Activated naive CD8-positive, alpha-beta T cell treated with anti-CD3 and anti-CD28 coated beads for 36 hours (primary cell): ENCODE measurements around the gene AUTS2. TPM values are rescaled to one million over a fixed set of nuclear protein-coding genes. Genes with fewer than 3 reads are reported as not detected.
A peak's percentile ranks its signal among the peaks of the same experiment; 100 is the strongest.

Experiments
- DNase-seq: peaks from one replicate; pipeline ENCODE4 v3.0.0; 2021
- H3K27ac Mint-ChIP-seq: one replicate; pipeline ENCODE4 v1.8.0; 2022; ENCODE audit warnings: mild to moderate bottlenecking, moderate library complexity, mixed read lengths
- H3K27me3 Mint-ChIP-seq: one replicate; pipeline ENCODE4 v1.8.0; 2022; ENCODE audit warnings: mild to moderate bottlenecking, mixed read lengths
- H3K36me3 Mint-ChIP-seq: one replicate; pipeline ENCODE4 v1.8.0; 2021; ENCODE audit warnings: mild to moderate bottlenecking, mixed read lengths
- H3K4me1 Mint-ChIP-seq: one replicate; pipeline ENCODE4 v1.8.0; 2021; ENCODE audit warnings: mixed read lengths
- H3K4me3 Mint-ChIP-seq: one replicate; pipeline ENCODE4 v1.8.0; 2022; ENCODE audit warnings: mild to moderate bottlenecking, moderate library complexity, mixed read lengths
- H3K9me3 Mint-ChIP-seq: one replicate; pipeline ENCODE4 v1.8.0; 2022; ENCODE audit warnings: mixed read lengths
- total RNA-seq, 2 experiments: library from RNA; stranded (reverse); gene quantifications; one replicate each; pipeline ENCODE4 v1.2.3, GENCODE V29; 2021

Gene AUTS2
- total RNA-seq, 2 experiments from 2014 or later, result 0.58 to 0.78 TPM

GRCh38 chr7:69596056-69596455 is 2.2 kb upstream of the AUTS2 start:
- Mint-ChIP-seq H3K36me3 (no peaks in the 10 kb centered on the region), H3K4me1 (peaks cover 2% of the 10 kb centered on the region), H3K9me3 (no peaks in the 10 kb centered on the region), H3K27me3 (peaks cover 51% of the 10 kb centered on the region), H3K27ac (no peak overlapping the region), H3K4me3 (no peak overlapping the region)
- DNase-seq, result no peak

- peaks cover 50% of the 10 kb centered on the region for H3K27me3 Mint-ChIP-seq
- H3K4me3 Mint-ChIP-seq, result peak overlapping the region; percentile 53
These were observed 1.5 kb upstream of the AUTS2 start for GRCh38 chr7:69596723-69597277.

GRCh38 chr7:69597278-69598076 is 798 bp upstream of the AUTS2 start:
- Mint-ChIP-seq H3K4me1 (peaks cover 2% of the 10 kb centered on the region), H3K27me3 (peaks cover 50% of the 10 kb centered on the region), H3K4me3 (peak overlapping the region; percentile 53), H3K36me3 (no peaks in the 10 kb centered on the region), H3K9me3 (no peaks in the 10 kb centered on the region), H3K27ac (no peak overlapping the region)
- DNase-seq, result no peak

More at GRCh38 chr7:69596723-69597277, 1.5 kb upstream of the AUTS2 start:
- H3K36me3 Mint-ChIP-seq, result no peaks in the 10 kb centered on the region
- DNase-seq, result no peak
- no peak overlapping the region for H3K27ac Mint-ChIP-seq
- no peaks in the 10 kb centered on the region for H3K9me3 Mint-ChIP-seq
- H3K4me1 Mint-ChIP-seq, result peaks cover 2% of the 10 kb centered on the region

- H3K36me3 Mint-ChIP-seq, result no peaks in the 10 kb centered on the region
- DNase-seq, result no peak
- H3K9me3 Mint-ChIP-seq, result no peaks in the 10 kb centered on the region
- peak overlapping the region; percentile 62 for H3K27ac Mint-ChIP-seq
- H3K4me3 Mint-ChIP-seq, result peak overlapping the region; percentile 83
- peaks cover 44% of the 10 kb centered on the region for H3K27me3 Mint-ChIP-seq
- H3K4me1 Mint-ChIP-seq, result peaks cover 2% of the 10 kb centered on the region
These were observed 411 bp downstream of the AUTS2 start for GRCh38 chr7:69598487-69599285.

GRCh38 chr7:69599286-69599954 is 1.1 kb downstream of the AUTS2 start:
- H3K27me3 Mint-ChIP-seq, result peaks cover 37% of the 10 kb centered on the region
- no peak for DNase-seq
- H3K27ac Mint-ChIP-seq, result no peak overlapping the region
- H3K36me3 Mint-ChIP-seq, result no peaks in the 10 kb centered on the region
- peak overlapping the region; percentile 83 for H3K4me3 Mint-ChIP-seq
- H3K9me3 Mint-ChIP-seq, result no peaks in the 10 kb centered on the region
- H3K4me1 Mint-ChIP-seq, result peaks cover 2% of the 10 kb centered on the region

GRCh38 chr7:69599955-69600709 is 1.9 kb downstream of the AUTS2 start:
- DNase-seq, result no peak
- Mint-ChIP-seq H3K27me3 (peaks cover 33% of the 10 kb centered on the region), H3K27ac (no peak overlapping the region), H3K4me3 (peak overlapping the region; percentile 59), H3K36me3 (no peaks in the 10 kb centered on the region), H3K4me1 (peaks cover 2% of the 10 kb centered on the region), H3K9me3 (no peaks in the 10 kb centered on the region)

GRCh38 chr7:69600710-69601519 is 2.6 kb downstream of the AUTS2 start:
- DNase-seq, result no peak
- Mint-ChIP-seq H3K4me1 (peaks cover 2% of the 10 kb centered on the region), H3K36me3 (no peaks in the 10 kb centered on the region), H3K4me3 (no peak overlapping the region), H3K9me3 (no peaks in the 10 kb centered on the region), H3K27me3 (peaks cover 25% of the 10 kb centered on the region), H3K27ac (no peak overlapping the region)

GRCh38 chr7:69602522-69602921 is 4.2 kb downstream of the AUTS2 start:
- no peak overlapping the region for H3K27ac Mint-ChIP-seq
- DNase-seq, result no peak
- no peaks in the 10 kb centered on the region for H3K36me3 Mint-ChIP-seq
- H3K9me3 Mint-ChIP-seq, result no peaks in the 10 kb centered on the region
- H3K4me1 Mint-ChIP-seq, result peaks cover 2% of the 10 kb centered on the region
- no peak overlapping the region for H3K4me3 Mint-ChIP-seq
- peaks cover 11% of the 10 kb centered on the region for H3K27me3 Mint-ChIP-seq

GRCh38 chr7:69603351-69603750 is 5.1 kb downstream of the AUTS2 start:
- no peak for DNase-seq
- H3K27me3 Mint-ChIP-seq, result peaks cover 18% of the 10 kb centered on the region
- no peaks in the 10 kb centered on the region for H3K36me3 Mint-ChIP-seq
- peaks cover 2% of the 10 kb centered on the region for H3K4me1 Mint-ChIP-seq
- H3K4me3 Mint-ChIP-seq, result no peak overlapping the region
- H3K9me3 Mint-ChIP-seq, result no peaks in the 10 kb centered on the region
- H3K27ac Mint-ChIP-seq, result no peak overlapping the region

GRCh38 chr7:69603937-69604494 is 5.7 kb downstream of the AUTS2 start:
- DNase-seq, result peak; percentile 25
- Mint-ChIP-seq H3K4me3 (no peak overlapping the region), H3K4me1 (peaks cover 2% of the 10 kb centered on the region), H3K36me3 (no peaks in the 10 kb centered on the region), H3K27me3 (peaks cover 18% of the 10 kb centered on the region), H3K27ac (no peak overlapping the region), H3K9me3 (no peaks in the 10 kb centered on the region)

GRCh38 chr7:69605070-69605469 is 6.8 kb downstream of the AUTS2 start:
- no peak overlapping the region for H3K27ac Mint-ChIP-seq
- no peak for DNase-seq
- H3K4me1 Mint-ChIP-seq, result no peaks in the 10 kb centered on the region
- H3K9me3 Mint-ChIP-seq, result no peaks in the 10 kb centered on the region
- H3K4me3 Mint-ChIP-seq, result no peak overlapping the region
- H3K27me3 Mint-ChIP-seq, result peaks cover 17% of the 10 kb centered on the region
- no peaks in the 10 kb centered on the region for H3K36me3 Mint-ChIP-seq

- peaks cover 20% of the 10 kb centered on the region for H3K27me3 Mint-ChIP-seq
- no peaks in the 10 kb centered on the region for H3K4me1 Mint-ChIP-seq
- no peak overlapping the region for H3K27ac Mint-ChIP-seq
- H3K9me3 Mint-ChIP-seq, result no peaks in the 10 kb centered on the region
- H3K36me3 Mint-ChIP-seq, result no peaks in the 10 kb centered on the region
- DNase-seq, result no peak
- H3K4me3 Mint-ChIP-seq, result no peak overlapping the region
These were observed 7.3 kb downstream of the AUTS2 start for GRCh38 chr7:69605546-69605945.

GRCh38 chr7:69608049-69608448 is 9.8 kb downstream of the AUTS2 start:
- DNase-seq, result no peak
- Mint-ChIP-seq H3K27ac (no peak overlapping the region), H3K9me3 (no peaks in the 10 kb centered on the region), H3K27me3 (peaks cover 25% of the 10 kb centered on the region), H3K36me3 (no peaks in the 10 kb centered on the region), H3K4me3 (no peak overlapping the region), H3K4me1 (no peaks in the 10 kb centered on the region)
